ENCODE measurements around the gene CALCOCO1.
"Not testable (repeated sequence)": the region's sequence is repeated elsewhere in the genome, so short reads cannot be mapped to it uniquely, and the experiment has no call there.

CALCOCO1 gene

DNA sequence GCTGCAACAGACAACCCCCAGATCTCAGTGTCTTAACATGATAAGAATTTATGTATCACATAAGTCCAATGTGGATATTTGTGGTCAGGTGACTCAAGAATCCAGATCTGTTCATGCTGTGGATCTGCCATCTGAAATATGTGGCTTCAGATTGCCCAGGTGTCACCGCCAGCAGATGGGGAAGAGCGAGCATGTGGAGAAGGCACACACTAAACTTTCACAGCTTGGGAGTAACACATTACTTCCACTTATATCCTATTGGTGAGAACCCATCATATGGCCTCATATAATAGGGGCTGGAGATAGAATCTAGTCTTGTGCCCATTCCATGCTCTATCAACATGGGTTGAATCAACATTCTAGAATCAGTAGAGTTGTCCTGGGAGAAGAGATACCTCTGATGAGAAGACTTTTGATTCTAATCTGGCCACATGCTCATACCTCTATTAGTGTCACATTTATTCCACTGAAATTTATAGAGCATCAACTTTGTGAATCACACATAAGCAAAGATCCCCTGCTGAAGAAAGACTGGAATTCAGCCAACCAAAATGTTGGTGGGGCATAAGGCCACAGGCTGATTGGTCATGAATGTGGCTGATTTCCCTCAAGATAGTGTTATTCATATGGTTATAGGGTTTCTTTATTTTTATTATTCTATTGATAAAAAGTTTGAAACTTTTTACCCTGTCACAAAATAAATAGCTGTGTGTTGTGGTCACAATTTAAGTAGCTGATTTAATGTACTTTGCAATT lies 6.0 kb upstream of the CALCOCO1 start:
- DNase-seq = no peak

DNA sequence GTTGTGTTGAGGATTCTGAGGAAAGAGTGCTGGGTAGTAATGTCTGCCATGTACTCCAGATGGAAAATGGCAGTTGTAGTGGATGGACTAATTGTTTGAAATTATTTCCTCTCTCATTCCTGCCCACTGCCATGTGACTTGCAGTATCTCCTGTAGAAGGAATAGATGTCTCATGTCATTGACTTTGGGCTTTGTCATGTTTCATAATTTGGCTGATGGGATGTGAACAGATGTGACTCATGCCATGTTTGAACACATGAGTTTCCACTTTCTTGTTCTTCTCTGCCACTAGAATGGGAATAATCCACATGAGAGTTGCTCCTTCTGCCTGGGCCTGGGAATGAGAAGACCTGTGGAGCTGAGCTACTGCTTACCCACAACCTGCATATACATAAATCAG lies 2.4 kb upstream of the CALCOCO1 start:
- DNase-seq = no peak

DNA sequence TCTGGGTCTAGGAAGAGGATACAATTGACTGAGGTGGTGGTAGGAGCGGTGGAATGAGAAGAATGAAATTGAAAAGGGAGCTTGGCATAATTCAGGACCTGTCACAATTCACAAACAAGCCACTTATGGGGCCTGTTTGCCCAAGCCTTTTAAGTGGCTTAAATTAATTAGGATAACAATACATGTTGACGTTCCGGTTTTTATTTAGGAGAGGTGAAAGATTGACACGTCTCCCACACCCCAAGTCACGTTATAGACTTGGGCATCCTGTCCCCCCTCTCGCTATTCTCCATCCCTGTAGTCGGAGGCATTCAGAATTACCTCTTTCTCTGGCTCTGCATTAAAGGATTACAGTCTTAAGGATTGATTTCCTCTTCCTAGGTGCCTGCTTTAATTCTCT lies 954 bp upstream of the CALCOCO1 start:
- no peak for DNase-seq

DNA sequence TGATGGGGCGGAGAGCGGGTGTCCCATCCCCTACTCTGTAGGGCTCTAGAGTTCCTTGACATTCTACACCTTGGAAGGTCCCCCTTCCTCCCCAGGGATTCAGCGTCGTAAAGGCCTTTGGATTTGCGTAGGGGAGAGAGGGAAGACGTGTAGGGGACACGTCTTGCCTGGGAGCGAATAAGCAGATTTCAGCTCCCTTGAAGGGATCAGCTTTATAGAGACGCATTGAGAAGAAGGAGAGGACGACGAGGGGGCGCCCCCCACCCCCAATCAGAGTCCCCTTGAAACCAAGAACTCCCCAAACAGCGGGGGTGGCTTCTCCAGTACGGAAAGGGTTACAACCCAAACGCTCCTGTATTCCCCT lies 324 bp downstream of the CALCOCO1 start:
- no peak for DNase-seq

DNA sequence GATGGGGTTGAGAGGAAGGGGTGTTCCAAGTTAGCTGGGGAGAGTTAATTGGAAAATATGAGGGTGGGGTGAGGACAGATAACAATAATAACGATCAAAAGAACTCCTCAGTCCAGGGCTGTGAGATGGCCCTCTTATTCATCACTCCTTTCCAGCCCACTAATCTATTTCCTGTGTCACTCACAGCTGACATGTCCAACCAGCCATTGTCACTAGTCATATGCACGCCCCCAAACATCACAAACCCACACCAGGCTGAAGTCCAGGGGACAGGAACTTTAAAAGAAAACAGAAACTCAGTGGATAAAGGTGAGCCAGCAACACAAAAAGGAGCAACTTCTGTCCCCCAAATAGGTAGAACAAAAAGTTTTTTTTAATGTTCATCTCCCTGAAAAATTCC lies 911 bp downstream of the CALCOCO1 start:
- no peak for DNase-seq

DNA sequence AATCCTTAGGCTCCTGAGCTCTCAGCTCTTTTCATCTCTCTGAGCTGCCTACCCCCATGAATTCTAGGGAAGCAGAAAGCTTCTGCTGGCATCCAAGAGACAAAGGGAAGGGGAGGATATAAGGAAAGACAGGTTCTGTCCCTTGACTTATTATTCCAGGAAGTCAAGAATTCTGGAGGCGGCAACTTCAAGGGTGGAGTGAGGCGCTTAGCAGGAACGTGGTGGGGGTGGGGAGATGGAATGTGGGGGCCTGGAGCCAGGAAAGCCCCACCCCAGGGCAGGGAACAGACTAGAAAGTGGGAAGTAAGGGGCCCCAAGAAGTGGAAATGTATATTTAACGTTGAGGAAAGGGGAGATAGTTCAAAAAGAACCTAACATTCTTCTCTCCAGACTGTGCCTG lies 1.4 kb downstream of the CALCOCO1 start:
- DNase-seq = no peak

DNA sequence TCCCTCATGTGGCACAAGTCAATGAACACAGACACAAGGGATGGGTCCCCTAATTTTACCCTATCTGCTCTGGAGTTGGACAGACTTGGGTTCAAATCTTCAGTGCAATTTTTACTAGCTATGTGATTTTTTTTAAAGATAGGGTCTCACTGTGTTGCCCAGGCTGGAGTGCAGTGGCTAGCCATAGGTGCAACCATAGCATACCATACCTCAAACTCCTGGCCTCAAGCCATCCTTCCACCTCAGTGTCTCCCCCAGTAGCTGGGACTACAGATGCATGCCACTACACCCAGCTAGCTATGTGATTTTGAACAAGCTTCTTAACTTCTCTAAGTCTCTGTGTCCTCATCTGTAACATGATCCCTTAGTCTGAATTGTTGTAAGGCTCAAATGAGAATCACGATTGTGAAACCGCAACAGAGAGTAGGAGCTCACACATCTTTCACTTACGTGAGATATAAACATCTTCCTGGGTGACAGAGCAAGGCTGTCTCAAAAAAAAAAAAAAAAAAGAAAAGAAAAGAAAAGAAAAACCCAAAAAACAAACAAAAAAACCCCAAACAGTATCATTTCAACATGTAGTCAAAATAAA lies 4.7 kb downstream of the CALCOCO1 start:
- DNase-seq = no peak

DNA sequence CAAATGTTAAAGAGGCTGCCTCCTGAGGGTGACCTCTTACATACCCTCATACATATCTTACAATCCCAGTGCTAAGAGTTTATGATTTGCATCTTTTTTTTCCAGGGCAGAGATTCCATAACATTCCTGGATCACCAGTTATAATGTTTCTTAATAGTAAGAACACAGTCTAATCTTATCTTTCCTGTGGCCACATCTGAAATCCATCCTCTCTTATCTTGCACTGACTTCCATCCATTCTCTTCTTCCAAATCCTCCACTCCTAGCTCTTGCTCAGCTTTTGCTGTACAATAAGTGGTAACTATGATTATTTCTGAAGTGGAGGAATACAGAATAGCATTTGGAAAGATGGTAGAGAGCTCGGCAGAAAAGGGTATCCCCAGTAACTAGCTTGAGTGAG lies 6.3 kb downstream of the CALCOCO1 start:
- no peak for DNase-seq

DNA sequence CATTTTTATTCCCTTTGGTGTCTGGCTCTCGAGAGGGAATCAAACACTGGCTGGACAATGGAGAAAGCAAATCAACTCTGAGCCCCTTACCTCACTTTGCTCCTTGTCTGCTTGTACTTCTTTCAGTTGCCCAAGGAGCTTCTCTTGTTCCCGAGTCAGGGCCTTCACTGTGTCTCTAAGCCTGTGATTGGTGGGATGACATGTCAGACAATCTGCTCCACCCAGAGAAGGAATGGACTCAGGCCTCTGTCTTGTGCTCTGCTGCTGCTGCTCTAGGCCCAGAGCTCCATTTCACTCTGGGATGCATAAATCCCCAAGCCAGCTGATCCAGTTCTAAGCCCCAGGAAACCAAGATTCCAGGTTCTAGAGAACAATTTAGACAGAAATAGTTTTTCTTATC lies 7.6 kb downstream of the CALCOCO1 start:
- DNase-seq = no peak

DNA sequence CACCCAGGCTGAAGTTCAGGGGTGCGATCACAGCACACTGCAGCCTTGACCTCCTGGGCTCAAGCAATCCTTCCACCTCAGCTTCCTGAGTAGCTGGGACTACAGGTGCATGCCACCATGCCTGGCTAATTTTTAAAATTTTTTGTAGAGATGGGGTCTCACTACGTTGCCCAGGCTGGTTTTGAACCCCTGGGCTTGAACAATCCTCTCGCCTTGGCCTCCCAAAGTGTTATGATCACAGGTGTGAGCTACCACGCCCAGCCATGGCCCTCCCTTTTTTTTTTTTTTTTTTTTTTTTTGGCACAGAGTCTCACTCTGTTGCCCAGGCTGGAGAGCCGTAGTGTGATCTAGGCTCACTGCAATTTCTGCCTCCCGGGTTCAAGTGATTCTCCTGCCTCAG lies 8.7 kb downstream of the CALCOCO1 start:
- not testable (repeated sequence) for DNase-seq

DNA sequence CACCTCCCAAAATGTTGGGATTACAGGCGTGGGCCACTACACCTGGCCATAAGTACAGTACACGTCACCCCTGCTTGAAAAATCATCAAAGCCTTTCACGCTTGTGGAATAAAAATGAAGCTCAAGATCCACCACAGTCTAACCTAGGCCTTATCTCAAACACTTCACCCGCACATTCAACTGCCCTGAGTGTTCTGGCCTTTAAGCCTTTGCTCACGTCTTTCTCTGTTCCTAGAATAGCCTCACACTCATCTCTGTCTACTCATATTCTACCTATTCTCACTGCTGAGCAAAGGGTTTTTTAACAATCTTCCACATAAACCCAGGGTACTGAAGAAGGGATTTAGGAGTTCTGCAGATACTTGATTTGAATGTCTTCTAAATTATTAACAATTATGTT lies 9.9 kb downstream of the CALCOCO1 start:
- no peak for DNase-seq

DNA sequence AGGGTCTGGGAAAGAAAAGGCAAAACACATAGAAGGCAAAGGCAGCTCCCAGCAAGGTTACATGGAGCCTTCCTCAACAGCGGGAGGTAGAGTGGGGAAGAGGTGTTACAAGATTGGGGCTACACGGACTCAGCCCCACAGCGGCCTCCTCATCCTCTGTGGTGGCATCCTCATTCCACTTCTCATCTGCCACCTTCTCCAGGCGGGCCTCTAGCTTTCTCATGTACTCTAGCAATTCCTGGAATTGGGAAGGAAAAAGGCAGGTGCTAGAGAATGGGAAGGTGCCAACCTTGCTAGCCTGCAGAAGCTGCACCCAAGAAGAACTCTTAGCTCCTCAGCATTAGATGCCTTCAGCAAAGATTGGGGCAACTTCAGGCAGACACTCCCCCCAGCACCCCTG lies 13.2 kb downstream of the CALCOCO1 start:
- DNase-seq = no peak

DNA sequence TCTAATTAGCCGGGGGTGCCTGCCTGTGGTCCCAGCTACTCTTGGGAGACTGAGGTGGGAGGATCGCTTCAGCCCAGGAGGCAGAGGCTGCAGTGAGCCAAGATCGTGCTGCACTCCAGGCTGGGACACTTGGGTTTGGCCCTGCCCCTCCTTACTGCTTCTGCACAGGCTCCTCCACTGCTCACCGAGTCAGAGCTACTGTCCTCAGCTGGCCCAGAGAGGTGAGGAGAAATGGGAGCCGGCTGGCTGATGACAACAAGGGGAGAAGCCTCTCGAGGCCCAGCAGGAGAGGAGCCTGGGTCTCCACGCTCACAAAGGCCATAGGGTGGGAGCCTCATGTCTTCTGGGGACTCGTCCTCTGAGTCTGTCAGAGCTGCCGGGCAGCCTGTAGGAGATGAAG lies 13.7 kb downstream of the CALCOCO1 start:
- DNase-seq = no peak

DNA sequence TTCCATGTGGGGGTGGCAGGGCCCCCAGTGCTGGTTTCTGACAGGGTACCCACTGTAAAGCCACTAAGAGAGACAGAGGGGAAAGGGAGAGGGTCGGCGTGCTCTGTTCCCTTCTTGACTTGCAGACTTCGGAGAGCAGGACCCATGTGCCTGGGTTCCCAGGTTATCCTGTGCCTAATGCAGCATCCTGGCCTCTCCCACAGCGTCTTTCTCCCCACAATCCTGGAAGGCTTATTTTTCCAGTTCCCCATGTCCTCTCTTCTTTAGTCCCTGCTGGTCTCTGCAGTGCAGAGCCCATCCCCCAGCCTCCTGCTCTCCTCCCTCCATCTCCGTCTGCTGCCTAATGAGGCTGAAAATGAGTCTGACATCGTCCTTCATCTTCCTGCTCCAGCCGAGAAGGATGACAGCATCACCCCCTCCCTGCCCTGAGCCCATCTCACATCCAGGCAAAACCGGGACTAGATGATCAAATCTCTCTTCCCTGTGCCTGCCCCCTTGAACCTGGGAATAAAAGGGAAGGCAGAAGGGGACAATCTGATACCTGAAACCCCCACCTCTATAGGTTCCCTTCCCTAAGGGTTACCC lies 15.1 kb downstream of the CALCOCO1 start:
- DNase-seq = no peak

DNA sequence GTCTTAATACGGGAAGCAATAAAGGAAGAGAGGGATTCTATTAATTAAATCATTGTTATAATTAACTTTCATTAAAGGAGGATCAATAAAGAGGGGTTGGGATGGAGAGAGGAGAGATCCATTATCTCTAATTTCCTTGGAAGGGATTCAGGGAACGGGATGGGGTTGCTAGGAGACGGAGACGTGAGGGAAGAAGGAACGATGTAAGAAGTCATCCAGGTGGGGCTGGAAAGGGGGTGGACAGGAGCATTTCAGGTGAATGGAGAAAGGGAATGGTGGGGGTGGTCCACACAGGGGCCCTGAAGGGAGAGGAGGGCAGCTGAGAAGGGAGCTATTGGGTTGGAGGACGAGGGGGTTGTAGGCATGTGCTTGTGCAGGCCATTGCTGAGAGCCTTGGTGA lies 17.2 kb downstream of the CALCOCO1 start:
- no peak for DNase-seq

DNA sequence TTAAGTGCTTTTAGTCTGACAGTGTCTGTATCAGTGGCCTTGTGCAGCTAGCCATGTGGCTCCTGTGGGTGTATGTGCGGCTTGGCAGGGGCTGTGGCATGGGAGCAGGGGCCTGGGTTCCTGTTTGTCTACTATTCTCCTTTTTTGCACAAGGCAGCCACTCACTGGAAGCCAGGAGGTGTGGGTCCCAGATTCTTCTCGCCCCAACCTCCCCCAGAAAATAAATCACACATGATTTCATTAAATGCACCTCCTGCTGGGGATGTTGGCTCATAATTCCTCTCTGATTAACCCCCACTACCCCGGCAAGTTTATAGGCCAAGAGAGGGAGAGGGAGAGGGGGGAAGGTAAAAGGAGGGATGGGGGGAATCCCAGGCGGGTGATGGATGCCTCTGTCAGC lies 17.6 kb downstream of the CALCOCO1 start:
- DNase-seq = no peak

DNA sequence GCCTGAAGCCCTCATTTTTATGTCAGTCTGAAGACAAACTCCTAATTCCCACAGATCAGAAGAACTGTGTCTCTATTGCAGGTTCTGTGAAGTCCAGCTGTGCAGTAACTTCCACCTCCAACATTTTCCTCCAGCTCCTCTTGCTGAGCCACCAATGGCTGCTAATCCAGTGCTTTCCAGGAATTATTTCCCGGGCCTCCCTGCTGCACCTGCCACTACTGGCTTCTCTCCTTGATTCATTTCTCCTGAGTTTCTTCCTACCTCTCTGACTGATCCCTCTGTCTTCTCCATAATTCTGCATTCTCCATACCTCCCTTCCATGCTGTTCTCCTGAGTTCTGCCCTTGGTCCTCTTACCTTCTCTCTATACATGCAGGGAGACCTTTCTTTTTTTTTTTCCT lies 21.2 kb downstream of the CALCOCO1 start:
- no peak for DNase-seq

DNA sequence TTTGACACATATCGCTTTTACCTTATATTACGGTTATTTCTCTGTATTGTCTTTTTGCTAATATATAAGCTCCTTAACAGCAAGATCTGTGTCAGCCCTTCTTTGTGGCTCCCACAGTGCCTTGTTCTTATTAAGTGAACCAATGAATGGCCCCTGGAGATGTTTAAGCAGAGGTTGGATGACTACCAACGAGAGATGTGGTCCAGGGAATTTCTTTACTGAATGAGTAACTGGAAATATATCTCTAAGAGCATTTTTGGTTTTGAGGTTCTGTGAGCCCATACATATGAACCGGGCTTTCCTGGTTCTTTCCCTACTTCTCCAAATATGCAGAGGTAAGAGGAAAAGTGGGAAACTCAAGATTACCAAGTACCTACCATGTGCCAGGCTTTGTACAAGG lies 23.5 kb downstream of the CALCOCO1 start:
- DNase-seq = no peak

DNA sequence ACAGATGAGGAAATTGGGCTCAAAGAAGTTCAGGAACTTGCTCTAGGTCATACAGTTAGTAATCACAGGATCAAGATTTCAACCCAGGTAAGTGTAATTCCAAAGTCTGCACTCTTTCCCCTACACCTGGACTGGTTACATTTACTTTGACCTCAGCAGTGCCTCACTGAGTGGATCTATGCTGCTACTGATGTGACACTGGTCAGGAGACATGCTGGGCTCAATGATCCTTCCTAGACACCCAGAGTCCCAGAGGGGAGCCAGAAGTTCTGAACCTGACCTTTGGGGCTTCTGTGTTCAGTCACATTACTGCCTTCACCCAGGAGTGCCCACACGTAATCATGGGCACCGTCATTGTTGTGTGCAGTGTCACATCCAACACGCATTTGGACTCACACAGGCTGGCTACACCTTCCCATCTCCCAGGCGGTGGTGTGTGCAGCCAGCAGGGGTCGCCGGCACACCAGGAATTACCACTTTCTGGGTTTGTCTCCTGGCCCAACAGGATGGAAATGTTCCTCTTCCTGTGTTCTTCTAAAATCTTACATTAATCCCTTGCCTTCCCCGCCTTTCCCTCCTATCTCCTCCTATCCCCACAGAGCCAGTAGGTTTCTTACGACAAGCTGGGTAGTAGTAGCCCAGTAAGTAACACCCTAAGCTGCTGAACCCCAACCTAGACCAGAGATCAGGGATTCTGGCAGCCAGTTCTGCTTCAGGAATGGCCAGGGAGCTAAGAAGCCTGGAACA lies 25.6 kb downstream of the CALCOCO1 start:
- DNase-seq = no peak

DNA sequence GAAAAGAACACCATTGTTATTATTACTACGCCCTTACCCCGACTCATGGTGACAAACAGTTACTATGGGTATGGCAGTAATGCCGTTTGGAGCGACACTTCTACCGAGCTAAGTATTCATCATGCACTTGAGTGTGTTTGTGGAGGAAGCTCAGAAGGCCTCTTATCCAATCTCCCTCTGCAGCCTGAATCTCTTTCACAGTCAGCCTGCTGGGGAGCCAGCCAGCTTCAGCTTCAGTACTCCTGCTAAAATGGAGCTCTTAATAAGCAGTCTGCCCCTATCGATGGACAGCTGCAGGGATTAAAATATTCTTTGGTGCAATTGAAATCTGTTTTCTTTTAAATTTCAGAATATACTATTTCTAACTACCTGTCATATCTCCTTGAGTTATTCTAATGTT lies 26.7 kb downstream of the CALCOCO1 start:
- DNase-seq = no peak

DNA sequence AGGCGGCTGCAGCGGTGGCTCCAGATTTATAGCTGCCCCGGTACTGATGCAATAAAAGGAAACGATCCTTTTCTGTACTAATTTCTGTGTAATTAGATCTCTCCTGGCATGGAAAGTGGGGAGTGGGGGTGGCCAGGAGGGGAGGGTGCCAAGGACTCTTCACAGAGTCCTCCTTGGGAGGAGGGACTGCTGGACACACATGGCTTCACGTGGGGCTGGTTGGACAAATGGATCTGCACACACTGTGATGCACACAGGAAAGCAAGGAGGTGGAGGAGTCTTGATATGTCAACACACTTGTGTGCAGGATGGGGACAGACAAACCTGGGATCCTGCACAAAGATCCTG lies 27.6 kb downstream of the CALCOCO1 start:
- no peak for DNase-seq

DNA sequence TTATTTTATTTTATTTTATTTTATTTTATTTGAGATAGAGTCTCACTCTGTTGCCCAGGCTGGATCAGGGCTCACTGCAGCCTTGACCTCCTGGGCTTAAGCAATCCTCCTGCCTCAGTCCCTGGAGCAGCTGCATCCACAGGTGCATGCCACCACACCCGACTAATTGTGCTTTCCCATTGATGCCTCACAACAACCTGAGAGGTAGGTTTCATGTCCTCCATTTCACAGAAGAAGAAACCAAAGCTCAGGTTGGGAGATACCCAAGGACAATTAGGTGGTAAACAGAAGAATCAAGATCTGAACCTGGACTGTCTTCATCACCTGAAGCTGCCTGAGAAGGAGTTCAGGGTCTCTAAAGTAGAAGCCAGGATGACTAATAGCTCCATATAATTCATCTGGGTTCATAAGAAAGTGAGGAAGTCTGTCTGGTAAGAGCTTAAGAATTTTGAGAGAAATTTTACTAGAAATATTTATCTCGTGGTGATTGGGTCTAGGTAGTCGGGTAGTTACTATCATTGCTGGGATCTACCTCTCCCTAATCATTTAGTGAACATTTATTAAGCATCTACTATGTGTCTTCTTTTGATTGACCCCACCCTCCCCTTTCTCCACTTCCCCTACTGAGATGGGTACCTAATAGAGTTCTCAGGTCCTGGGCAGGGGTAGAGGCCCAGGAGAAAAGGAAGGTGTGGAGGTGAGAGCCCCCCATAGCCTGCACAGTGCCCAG lies 28.1 kb downstream of the CALCOCO1 start:
- DNase-seq = no peak

DNA sequence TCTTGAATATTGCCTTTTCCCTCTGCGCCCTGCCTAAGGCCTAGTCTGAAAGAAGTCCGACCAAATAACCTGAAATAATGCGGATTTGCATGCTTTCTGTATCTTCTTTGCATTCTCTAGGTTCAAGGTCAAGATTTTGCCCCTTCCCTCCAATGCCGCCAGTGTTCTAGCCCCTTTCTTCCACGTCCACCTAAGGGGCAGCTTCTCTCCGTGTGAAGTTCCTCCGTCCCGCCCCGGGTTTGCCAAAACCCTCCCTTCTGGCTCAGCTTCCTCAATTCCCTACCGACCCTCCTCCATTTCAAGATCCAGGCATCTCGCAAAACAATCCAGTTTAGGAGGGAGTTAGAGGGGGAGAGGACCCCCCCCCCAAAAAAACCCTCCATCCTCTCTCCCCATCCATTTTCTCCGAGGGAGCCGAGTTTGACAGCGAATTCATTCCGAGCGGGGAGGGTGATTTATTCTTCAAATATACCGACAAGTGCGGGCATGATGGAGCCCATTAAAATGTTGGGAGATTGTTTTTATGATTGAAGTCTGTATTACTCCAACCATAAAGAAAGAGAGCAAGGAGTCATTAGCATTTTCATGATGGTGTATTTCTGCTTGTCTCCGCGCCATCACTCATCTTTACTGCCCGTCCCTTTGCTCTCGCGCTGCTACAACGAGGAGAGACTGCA lies 30.5 kb downstream of the CALCOCO1 start:
- no peak for DNase-seq
